ENCODE measurements around the gene SAMD10.
A peak's percentile ranks its signal among the peaks of the same experiment; 100 is the strongest.

Gene SAMD10

DNA sequence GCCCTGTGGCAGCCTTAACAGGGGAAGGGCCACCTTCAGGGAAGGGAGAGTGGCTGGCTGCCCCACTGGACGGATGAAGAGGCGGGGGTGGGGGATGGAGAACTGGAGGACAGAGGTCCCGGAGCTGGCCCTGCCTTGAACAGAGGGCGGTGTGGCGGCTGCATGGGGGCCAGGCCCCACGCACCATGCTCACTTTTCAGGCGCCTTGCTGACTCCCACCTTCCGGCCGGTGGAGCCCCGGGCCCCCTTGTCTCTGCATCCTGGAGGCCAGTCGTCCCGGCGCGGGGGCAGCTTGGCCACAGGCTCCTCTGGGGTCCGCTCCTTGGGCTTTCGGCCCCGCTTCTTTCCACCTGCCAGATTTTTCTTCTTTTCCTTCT, 19.8 kb downstream of the SAMD10 start:
- no peak for DNase-seq (ENCODE audit: low read depth, low spot score)
- no peak overlapping the region for H3K4me3 ChIP-seq (ENCODE audit: low read length)

DNA sequence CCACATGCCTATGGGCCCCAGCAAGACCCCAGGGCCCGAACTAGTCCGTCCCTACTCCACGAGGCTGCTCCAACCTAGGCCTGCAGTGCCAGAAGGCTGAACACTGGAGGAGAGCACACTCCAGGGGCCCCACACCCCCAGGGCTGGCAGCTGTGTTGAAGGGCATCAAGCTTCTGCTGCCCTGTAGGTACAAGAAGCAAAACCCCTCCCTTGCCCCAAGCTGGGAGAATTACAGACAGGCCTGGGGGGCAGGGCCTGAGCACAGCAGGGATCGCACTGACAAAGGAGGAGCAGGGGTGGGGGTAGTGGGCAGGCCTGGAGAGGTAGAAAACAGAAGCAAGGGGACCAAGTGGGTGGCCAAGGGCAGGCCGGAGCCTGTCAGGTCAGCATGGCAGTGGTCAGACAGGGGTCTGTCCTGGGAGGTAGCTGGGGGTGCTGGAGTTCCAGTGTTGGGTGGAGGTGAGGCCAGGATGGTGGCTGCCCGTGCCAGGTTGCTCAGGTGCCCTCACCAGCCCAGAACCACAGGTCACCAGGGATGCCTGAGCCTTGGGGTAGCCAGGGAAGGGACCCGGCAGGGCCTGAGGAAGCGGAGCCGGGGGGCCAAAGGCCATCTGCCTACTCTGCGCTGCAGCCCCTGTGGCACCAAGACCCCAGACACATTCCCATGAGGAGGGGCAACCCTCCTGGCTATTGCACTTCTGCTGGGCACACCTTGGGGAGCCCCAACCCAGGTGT, 20.3 kb downstream of the SAMD10 start:
- H3K4me3 ChIP-seq (ENCODE audit: low read length) = no peak overlapping the region
- DNase-seq (ENCODE audit: low read depth, low spot score) = no peak

DNA sequence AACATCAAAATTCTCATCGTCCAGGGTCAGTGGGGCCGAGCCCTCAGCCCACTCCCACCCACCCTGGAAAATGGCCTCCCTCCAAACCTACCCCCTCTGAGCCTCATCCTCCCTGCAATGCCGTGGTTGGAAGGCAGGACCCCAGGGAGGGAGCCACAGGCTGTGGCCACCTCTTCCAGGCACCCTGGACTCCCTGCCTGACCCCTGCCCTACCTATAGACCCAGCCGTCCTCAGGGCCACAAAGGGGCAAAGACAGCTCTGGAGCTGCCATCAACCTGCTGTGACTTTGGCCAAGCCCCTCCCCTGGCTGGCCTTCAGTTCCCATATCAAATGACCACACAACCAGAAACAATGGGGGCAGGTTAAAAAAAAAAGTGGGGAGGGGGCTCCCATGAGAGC, 21.0 kb downstream of the SAMD10 start:
- H3K4me3 ChIP-seq (ENCODE audit: low read length) = no peak overlapping the region
- DNase-seq (ENCODE audit: low read depth, low spot score) = no peak

DNA sequence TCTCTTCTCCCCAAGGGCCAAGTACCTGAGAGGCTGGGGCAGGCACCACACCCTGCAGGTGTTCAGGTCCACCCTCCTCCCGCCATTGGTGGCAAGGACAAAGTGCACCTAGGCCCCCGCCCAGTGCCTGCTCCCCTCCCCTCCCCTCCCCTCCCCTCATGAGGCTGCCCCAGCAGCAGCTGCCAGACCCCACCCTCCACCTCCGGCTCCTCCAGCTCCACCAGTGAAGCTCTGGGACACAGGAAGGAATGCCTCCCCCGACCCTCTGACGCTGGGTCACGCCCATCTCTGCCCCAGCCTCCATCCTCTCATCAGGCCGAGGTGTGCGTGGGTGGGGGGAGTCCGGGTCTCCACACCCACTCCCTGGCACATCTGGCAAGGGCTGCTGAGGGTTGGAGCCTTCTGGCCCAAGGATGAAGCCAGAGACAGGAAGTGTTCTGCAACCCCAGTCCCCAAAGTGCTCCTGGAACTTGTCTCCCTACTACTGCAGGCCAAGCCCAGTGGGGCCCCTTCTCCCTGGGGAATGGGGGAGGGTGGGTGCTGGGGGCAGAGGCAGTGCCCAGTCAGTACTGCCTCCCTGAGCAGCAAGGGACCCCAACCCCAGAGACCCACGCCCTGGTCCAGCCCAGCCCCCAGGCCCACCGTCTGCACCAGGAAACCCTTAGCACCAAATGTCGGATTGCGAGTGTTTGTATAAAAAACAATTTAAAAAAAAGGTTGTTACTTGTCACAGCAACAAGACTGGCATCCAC, 21.6 kb downstream of the SAMD10 start:
- no peak for DNase-seq (ENCODE audit: low read depth, low spot score)
- H3K4me3 ChIP-seq (ENCODE audit: low read length) = no peak overlapping the region

DNA sequence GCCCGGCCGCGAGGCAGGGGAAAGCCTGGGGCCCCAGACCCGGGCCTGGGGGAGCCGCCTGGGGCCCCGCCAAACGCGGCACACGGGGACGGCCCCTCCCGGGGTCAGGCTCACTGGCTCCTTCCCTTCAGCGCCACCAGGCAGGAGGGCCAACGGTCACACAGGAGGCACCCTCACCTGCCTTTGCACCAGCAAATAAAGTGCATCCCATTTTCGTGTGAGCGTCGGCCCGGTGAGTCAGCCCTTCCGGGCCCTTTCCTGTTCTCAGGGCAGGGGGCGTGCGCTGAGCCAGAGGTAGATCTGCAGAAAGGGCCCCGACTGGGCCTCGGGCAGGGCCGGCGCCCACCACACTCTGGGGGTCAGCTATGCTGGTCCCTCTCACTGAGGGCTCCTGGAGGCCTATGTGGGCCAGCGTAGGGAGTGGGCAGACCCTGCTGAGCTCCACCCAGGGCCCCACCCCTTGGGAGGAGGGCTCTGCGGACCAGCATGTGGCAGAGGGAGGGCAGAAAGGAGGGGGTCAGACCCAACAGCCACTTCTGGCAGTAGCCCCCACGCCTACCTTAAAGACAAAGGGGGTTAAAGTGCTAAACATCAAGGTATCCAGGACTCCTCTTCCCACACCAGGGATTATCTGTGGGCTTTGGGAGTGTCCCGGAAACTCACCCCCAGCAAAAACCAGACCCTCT, 22.3 kb downstream of the SAMD10 start:
- no peak overlapping the region for H3K4me3 ChIP-seq (ENCODE audit: low read length)
- DNase-seq (ENCODE audit: low read depth, low spot score) = no peak

DNA sequence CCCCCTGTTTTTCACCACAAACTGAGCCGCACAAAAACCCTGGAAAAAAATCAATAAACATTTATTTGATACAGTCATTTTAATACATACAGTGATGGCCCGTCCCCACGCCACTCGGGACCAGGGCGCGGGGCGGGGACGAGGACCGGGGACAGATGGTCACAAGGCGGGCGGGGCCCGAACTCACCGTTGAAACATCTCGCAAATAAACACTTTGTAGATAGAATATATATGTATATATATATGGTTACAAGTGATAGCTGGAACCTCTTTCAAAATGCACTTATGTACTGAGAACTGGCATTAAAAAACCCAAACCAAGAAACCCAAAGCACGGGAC, 22.8 kb downstream of the SAMD10 start:
- H3K4me3 ChIP-seq (ENCODE audit: low read length) = peak overlapping the region; percentile 16; the same call in 1 of the 2 replicates
- no peak for DNase-seq (ENCODE audit: low read depth, low spot score)

DNA sequence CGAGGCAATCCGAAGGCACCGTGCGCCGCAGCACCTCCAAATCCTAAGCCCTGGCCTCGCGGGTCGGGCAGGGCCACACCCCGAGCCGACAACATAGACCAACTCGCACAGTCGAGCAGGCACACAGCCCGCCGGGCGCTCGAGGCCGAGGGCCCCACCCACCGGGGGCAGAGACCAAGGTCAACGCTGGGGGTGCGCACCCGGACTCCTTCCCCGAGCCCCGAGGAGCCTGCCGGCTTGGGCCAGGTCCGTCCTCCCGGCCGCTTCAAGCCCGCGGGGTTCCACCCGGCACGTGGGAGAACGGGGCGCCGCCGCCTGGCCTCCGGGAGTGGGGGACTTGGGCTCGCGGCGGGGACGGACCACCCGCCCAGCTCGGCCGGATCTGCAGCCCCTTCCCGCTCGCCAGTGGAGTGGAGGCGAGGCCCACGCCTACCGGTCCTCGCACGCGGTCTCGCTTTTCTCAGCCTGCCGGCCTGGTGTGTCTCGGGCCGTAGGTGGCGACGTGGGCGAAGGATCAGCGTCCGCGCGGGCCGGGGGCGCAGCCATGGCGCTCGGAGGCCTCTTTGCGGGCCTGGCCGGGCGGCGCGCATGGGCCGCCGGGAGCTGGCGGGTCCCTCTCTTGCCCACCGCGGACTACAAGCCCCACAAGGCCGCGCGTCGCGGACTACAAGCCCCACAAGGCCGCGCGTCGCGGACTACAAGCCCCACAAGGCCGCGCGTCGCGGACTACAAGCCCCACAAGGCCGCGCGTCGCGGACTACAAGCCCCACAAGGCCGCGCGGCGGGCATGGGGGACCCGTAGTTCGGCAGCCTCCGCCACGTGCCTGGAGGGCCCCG, 23.4 kb downstream of the SAMD10 start, which contains the start of gene UCKL1:
Gene UCKL1 (minus strand): TSS at position 590 of the 837 bp plus-strand sequence. CDS start 44 bp downstream, at position 546.
- H3K4me3 ChIP-seq (ENCODE audit: low read length) = peak within 1 kb of the TSS; percentile 78
- peak; percentile 87 for DNase-seq (ENCODE audit: low read depth, low spot score)

DNA sequence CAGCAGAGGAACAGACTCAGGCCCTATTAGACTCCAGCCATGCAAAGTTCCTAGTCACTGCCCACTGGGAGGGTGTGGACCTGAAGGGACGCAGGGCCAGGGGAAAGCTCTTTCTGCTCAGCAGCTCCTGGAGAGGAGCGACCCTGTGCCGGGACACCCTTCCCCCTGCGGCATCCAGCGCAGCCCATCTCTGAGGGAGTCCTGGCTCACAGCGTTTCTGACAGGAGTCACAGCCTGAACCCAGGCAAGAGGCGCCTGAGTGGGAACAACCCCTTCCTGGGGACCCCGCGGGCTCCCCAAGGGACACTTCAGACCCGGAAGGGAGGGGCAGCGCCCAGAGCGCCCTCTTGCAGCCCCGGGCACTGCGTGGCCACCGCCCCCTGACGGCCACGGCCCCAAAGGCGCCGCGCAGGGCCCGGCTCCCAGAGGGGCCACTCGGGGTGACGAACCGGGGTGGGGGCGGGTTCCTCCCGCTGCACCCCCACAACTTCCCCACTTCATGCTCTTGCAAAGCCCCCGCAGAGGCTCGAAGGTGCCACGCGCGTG, 24.1 kb downstream of the SAMD10 start:
- H3K4me3 ChIP-seq (ENCODE audit: low read length) = peak overlapping the region; percentile 78
- DNase-seq (ENCODE audit: low read depth, low spot score) = no peak

DNA sequence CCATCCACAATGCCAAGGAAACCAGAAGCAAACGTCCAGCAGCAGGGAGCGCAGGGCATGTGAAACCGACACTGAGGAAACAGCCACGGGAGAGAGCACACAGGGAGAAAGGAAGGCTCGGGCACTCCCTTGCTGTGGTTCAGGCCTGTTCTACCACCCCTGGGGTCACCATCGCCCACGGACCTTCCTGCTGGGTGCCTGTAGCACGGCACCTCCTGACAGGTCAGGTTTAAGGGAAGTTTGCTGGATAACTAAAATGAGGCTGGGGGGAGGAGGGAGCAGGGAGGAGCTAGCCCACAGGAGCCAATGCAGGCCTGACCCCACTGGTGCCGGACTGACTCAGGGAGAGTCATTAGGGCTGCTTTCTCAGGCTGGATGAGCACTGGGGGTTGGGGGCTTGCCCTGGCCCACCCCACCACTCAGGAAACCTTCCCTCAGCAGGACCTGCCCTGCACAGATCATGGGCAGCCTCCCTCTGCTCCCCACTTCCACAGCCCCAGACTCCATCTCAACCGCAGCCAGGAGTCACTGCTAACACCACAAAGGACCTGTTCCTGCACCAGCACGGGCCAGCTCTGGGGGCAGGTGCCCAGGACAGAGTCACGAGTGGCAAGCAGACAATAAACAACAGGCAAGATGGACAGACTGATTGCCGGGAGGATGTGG, 25.5 kb downstream of the SAMD10 start:
- no peak for DNase-seq (ENCODE audit: low read depth, low spot score)
- no peak overlapping the region for H3K4me3 ChIP-seq (ENCODE audit: low read length)

DNA sequence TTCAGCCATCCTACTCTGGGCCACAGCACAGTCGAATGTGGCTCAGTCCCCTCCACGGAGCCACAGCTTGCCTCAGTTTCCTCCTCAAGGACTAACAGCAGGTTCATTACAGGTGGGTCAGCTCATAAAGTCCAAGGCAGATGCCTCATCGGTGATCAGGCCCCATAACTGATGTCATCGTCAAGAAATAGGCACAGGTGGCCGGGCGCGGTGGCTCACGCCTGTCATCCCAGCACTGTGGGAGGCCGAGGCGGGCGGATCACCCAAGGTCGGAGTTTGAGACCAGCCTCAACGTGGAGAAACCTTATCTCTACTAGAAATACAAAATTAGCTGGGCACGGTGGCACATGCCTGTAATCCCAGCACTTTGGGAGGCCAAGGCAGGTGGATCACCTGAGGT, 26.7 kb downstream of the SAMD10 start:
- no peak overlapping the region for H3K4me3 ChIP-seq (ENCODE audit: low read length)
- no peak for DNase-seq (ENCODE audit: low read depth, low spot score)

DNA sequence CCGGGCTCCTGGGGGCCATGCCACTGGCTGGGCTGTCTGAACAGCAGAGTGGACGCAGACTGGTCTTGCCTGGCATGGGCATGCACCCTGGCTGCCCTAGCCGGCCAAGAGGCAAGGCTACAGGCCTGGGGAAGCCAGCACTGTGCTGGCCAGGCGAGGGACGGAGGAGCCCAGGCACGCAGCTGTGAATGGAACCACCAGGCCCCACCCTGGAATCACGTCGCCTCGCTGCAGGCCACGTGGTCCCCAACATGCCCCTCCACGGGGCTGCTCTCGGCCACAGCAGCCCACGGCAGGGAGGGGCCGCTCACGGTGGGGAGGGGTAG, 27.3 kb downstream of the SAMD10 start:
- H3K4me3 ChIP-seq (ENCODE audit: low read length) = no peak overlapping the region
- no peak for DNase-seq (ENCODE audit: low read depth, low spot score)

DNA sequence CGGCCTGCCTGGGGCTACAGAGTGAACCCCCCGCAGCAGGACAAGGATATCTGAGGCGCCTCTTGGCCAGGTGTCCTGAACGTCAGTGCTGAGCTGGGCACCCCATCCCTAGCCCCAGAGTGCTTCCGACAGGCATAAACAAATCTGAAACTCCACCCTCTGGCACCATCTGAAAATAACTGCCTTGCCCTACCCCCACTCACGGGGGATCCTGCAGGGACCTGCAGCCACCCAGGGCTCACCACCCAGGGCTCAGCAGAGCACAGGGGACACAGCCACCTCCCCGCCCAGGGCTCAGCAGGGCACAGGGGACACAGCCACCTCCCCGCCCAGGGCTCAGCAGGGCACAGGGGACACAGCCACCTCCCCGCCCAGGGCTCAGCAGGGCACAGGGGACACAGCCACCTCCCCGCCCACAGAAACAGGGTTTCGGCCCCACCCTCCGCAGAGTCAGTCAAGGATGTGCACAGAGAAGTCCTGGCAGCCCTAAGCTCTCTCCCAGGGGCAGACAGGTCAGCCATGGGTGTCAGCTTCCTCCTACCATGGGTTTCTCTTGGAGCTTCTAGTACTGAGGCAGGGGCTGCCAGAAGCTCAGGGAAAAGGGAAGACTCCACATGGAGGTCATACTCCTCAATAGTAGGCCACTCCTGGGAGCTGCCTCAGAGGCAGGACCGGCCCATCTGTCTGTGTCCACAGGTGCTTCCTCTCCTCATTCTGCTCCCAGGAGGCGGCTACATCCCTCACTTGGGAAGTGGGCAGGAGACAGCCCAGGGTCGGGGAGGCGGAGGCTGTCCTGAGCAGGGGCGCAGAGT, 27.8 kb downstream of the SAMD10 start:
- DNase-seq (ENCODE audit: low read depth, low spot score) = no peak

DNA sequence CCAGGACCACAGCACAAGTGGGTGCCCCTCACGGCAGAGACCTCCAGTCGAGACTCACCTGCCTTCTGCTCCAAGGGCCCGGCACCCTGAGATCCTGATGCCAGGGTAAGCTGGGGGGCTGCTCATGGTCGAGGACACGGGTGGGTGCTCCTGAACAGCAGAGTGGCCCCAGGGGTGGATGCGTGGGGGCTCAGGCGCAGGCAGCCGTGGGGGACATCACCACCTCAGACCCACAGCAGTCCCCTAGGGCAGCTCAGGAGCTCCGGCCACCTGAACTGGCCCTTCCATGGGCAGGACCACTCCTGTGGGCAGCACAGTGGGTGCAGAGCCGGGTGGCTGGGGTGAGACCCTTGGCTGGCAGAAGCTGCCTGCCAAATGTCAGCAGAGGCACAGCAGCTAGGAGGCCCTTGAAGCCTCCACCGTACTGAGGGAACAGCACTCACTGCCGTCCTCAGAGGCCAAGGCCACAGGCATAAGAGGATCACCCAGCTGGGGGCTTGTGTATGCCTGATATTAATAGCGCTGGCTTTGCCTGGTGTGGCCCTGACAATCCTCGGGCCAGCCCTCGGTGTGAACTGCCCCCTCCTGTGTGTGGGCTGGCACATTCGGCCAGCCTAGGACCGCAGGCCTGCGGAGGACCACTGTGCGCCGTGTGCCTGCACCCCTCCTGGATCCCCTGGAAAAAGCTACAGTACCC, 28.6 kb downstream of the SAMD10 start:
- no peak for DNase-seq (ENCODE audit: low read depth, low spot score)
- no peak overlapping the region for H3K4me3 ChIP-seq (ENCODE audit: low read length)

More for the DNA sequence above, 27.8 kb downstream of the SAMD10 start:
- no peak overlapping the region for H3K4me3 ChIP-seq (ENCODE audit: low read length)

DNA sequence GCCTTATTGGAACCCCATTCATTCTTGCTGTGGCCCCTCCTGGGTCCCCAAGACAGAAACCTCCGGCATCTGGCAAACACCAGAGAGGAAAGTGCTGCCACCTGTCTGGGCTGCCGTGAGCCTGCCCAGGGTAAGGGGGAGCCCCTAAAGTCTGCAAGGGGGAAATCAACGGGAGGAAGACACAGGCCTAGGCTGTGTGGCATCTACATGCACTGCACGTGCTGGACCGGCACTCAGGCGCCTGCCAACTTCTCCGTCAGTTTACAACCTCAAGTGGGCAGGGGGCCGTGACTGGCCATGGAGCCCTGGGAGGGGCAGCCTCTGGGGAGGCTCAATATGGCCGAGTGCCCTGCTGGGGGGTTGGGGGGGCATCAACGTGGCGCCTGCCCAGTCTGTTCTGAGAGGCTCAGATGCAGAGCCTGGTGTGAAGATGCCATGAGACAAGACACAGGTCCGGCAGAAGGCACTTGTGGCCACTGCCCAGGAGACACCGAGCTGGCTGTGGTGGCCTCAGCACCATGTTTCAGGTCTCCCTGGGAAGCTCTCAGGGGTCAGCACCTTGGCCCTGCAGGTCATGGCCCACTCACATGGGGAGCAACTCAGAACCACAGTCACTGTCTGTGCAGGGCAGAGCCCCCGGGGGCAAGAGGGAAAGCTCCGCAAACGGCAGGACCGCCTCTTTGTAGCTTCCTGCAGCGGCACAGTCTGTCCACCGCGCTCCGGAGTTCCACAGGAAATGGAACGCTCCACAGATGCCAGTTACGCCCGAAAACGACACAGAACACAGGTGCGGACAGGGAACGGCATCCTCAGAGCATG, 31.6 kb downstream of the SAMD10 start:
- no peak overlapping the region for H3K4me3 ChIP-seq (ENCODE audit: low read length)
- DNase-seq (ENCODE audit: low read depth, low spot score) = no peak

DNA sequence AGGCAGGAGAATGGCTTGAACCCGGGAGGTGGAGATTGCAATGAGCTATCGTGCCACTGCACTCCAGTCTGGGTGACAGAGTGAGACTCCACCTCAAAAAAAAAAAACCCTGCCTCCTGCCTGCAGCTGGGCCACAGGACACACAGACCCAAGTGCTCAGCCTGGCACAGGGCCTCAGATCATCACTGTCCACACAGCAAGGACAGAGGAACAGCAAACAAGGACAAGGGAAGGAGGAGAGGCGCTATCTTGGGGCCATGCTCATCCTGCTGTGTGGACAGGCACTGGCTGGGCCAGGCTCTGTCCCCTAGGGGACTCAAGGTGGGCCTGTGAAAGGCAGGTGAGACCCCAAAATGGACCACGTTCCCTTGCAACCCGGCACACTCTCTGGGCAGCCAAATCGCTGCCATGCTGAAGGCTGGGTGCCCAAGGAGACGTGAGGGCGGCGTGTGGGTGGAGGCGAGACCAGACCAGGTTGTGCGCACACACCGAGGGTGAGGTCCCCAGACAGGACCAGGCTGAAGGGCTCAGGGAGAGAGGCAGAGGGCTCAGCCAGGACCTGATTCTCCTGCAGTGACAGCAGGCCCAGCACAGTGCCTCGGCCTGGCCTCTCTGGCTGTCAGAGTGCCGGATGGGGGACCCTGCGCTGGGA, 32.3 kb downstream of the SAMD10 start:
- H3K4me3 ChIP-seq (ENCODE audit: low read length) = no peak overlapping the region
- no peak for DNase-seq (ENCODE audit: low read depth, low spot score)
